AG04449 (cell line): ENCODE measurements around the gene PLEKHG4B.
"Not testable (repeated sequence)": the region's sequence is repeated elsewhere in the genome, so short reads cannot be mapped to it uniquely, and the experiment has no call there.

ENCODE experiments used
- CTCF ChIA-PET: fragments of 350-600 bp; formaldehyde crosslinking; extraction: SDS; loops from one replicate; lab custom pipeline; 2021; ENCODE audit warnings: antibody characterized with exemption; lab: Yijun Ruan, JAX
- POLR2A ChIA-PET: fragments of 400-600, 350-600 bp; formaldehyde crosslinking; extraction: SDS; loops from one replicate; lab custom pipeline; 2020; ENCODE audit warnings: antibody characterized with exemption, inconsistent platforms; lab: Yijun Ruan, JAX
- DNase-seq: peaks from one replicate; pipeline ENCODE4 v3.0.0-alpha.2; 2010; ENCODE audit warnings: low read depth, low spot score
- H3K4me3 ChIP-seq: 2 replicates; pipeline ENCODE4 v1.5.1; 2011; ENCODE audit warnings: low read depth, mild to moderate bottlenecking, control low read depth, low read length
- CTCF ChIP-seq: IDR thresholded peaks from one replicate; pipeline ENCODE4 v1.5.1; 2011; ENCODE audit warnings: mild to moderate bottlenecking, moderate library complexity, low read length, control low read depth, inconsistent platforms; ENCODE audit not compliant: insufficient read depth; ENCODE audit errors: missing control alignments

The PLEKHG4B gene

GRCh38 chr5:195401-196160 is 103.6 kb downstream of the PLEKHG4B start:
- POLR2A ChIA-PET: no interaction called here
- TF ChIP-seq CTCF: no peak
- DNase-seq: no peak
- no peak overlapping the region for H3K4me3 ChIP-seq
- CTCF ChIA-PET: no interaction called here

- no peak for TF ChIP-seq CTCF
- CTCF ChIA-PET: no interaction called here
- POLR2A ChIA-PET: no interaction called here
- no peak overlapping the region for H3K4me3 ChIP-seq
- no peak for DNase-seq
These were observed 104.4 kb downstream of the PLEKHG4B start for GRCh38 chr5:196350-196749.

- CTCF ChIA-PET: interaction anchor here (1.8 kb wide), 1 partner anchor 9 kb away, joined by 4 read pairs; no protein-coding TSS in a partner anchor
- H3K4me3 ChIP-seq, DNase-seq, POLR2A ChIA-PET: not testable (repeated sequence)
These were observed 105.1 kb downstream of the PLEKHG4B start for GRCh38 chr5:197031-197430.

GRCh38 chr5:197892-198489 is 106.0 kb downstream of the PLEKHG4B start:
- DNase-seq: no peak
- TF ChIP-seq CTCF: no peak
- POLR2A ChIA-PET: no interaction called here
- no peak overlapping the region for H3K4me3 ChIP-seq
- CTCF ChIA-PET: interaction anchor here (1.8 kb wide), 1 partner anchor 10 kb away, joined by 4 read pairs; no protein-coding TSS in a partner anchor

DNA sequence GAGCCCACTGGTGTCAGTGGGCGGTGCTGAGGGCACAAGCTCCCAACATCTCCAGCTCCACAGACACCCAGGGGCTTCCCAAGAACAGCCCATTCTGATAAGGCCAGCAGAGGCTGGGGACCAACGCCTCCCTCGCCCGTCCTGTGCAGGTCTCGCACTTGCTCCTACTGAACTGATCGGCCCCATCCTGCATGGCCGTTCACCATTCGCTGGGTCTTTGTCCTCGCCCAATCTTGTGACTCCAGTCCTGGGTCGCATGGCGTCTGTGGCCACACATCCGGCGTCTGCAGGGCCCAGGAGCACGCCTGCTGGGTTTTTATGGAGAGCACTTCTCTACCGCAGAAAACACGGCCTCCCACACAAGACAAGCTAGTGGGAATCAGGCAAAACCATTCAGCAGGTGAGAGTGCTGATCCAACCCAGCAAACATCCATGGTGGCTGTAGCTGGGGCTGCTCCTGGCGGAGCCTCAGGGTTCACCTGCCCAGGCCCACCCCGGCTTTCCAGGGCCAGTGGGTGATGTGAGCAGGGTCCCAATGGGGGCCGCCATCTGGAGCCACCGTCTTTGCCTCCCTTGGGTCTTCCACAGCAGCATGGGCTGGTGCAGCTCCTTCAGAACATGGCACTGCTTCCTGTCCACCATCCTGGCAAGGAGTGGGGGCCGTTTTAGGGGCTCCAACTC is 106.7 kb downstream of the PLEKHG4B start:
- TF ChIP-seq CTCF: no peak
- no peak overlapping the region for H3K4me3 ChIP-seq
- ChIA-PET POLR2A (no interaction called here), CTCF (interaction anchor here (1.8 kb wide), 1 partner anchor 10 kb away, joined by 4 read pairs; no protein-coding TSS in a partner anchor)
- no peak for DNase-seq

- DNase-seq: no peak
- no peak for TF ChIP-seq CTCF
- POLR2A ChIA-PET: no interaction called here
- no peak overlapping the region for H3K4me3 ChIP-seq
- CTCF ChIA-PET: interaction anchor here (0.8 to 1.6 kb wide), 2 partner anchors 8 to 11 kb away, joined by 3 to 6 read pairs; partner anchors contain the start of gene LRRC14B
These were observed 107.4 kb downstream of the PLEKHG4B start for GRCh38 chr5:199197-199949.
